Lung microvascular endothelial cell (primary cell): Measurements from ENCODE around the gene PGBD5. TPM values are rescaled to one million over a fixed set of nuclear protein-coding genes. Genes with fewer than 3 reads are reported as not detected.

Experiments
- DNase-seq, 2 donors: peaks; one replicate each; pipeline versions ENCODE4 v3.0.0 to v3.0.0-alpha.2; 2010; ENCODE audit warnings: low read depth in 2 of 2
- total RNA-seq: library from RNA; depleted of rRNA; stranded (reverse); fragments of >200 nt; gene quantifications from 2 replicates; pipeline ENCODE4 v1.2.1, GENCODE V29; 2014

Gene PGBD5
- total RNA-seq, 1 donor from 2014 or later, result 0.60 TPM

DNA sequence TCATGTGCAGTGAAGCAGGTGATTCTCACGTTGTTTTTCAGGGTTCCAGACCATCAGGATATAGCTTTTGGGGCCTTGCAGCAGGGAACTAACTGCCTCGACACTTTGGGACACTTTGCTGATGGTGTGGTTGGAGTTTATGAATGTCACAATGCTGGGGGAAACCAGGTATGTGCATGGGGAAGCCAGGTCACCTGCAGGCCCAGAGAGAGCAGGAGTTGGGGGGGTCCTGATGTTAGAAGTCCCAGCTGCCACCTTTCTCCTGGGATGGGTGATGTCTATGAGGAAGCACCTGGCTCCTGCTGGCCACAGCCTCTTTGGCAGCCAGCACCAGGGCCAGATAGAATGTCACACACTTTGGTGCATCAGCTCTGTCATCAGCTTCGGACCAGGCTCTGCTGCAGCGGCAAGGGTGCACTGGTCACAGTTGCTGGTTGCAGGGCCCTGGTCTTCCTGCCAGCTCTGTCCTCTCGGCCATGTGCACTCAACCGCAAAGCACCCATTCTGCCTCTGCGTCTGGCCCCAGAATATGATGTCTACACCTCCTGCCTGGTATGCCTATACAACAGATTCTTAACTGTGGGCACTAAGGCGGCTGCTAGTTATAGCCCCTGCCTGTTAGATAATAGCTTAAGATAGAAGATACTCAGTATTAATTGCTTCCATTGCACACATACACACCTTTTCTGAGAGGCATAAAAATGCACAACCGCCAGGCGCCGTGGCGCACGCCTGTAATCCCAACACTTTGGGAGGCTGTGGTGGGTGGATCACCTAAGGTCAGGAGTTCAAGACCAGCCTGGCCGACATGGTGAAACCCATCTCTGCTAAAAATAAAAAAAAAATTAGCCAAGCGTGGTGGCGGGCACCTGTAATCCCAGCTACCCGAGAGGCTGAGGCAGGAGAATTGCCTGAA lies 160.7 kb downstream of the PGBD5 start:
- DNase-seq, result no peak

Other genes with a start within 250 kb of the PGBD5 start
- gene COG2, start 216.1 kb upstream of the PGBD5 start, total RNA-seq, result 11.3 and 14.1 TPM in 2 replicates